ACHN (cell line): ENCODE results near the gene BGN.
A peak's percentile ranks its signal among the peaks of the same experiment; 100 is the strongest.

ENCODE experiments used
- DNase-seq: peaks from one replicate; pipeline ENCODE4 v3.0.0-alpha.2; 2015
- in situ Hi-C: cut with HindIII; loops from 2 replicates; pipeline ENCODE4 v1.10.0; 2017; ENCODE audit warnings: low sequenced_read_pairs, low pct_ligation_motif_present, low pct_unique_long_range_greater_than_20kb

Gene BGN

DNA sequence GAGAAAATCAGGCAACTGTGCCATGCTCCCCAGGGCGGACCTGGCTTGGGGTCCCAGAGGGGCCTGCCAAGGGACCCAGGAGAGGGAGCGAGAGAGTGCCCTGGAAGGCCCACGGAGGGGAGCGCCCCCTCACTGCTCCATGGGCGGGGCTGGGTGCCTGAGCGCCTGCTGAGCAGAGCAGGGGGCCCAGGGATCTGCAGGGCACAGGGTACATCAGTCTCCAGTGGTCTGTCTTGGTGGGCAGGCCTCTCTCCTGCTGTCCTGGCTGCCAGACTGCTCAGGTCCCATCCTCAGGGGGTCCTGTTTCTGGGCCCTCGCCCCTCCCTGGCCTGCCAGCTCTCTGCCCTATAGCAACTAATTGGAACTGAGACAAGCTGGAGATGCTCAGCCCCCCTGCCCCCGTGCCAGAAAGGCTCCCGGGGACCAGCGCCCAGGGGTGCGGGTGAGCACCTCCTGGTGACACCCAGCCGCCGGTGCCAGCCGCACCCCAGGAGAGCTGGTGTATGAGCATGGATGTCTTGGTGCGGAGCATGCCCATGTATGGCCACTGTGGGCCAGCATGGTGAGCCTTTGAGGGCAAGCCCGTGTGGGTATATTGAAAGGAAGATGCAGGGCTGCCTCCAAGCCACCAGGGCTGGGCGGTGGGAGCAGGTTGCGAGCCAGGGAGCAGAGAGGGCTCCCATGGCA is 1.3 kb downstream of the BGN start:
- in situ Hi-C loops: no loop called here
- no peak for DNase-seq

DNA sequence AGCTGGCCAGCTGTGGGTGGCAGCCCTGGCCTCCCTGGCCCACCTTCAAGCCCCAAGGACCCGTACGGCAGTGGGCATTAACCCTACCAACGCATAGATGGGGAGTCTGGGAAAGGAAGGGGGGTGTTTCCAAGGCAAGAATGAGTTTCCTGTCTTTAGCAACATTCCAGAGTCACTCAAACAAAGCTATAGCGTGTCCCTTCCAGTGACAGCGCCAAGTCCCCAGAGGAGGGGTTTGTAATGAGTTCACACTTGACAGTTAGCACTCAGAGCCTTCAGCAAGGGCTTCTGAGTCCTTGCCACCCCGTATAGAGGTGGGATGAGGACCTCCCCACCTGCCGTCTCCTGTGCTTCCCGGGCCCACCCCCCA is 1.8 kb downstream of the BGN start:
- DNase-seq: no peak
- in situ Hi-C loops: no loop called here

DNA sequence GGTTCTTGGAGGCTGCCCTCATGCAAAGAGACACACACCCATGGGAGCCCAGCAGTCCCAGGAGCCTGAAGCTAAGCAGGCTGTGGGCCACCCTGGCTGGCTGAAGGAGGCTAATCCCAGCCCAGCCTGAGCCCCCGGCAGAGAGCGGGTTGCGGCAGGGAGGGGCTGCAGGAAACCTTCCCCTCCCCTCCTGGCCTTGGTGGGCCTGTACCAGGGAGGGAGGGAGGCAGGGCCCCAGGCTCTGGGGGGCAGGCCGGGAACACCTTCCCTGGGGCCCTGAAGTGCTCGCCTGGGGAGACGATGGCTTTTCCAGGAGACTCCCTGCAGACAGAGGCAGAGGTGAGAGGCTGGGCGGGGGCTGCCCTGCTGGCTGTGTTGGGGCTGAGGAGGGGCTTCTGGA is 3.7 kb downstream of the BGN start:
- in situ Hi-C loops: no loop called here
- no peak for DNase-seq

DNA sequence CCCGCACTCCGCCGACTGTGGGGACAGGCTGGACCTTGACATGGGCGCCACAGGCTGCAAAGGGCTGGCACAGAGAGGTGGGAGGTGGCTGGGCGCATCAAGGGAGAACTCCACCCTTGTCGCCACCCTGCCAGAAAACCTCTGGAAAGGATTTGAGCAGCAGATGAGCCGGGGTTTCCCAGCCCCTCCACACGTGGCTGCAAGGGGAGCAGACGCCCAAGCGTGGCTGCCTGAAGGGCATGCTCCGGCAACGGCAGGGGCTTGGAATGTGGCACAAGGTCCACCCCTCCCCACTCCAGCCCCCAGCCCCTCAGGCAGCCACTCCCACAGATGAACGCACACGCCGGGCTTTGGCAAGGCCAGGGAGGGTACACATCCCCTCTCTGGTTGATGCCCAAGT is 4.6 kb downstream of the BGN start:
- in situ Hi-C loops: no loop called here
- no peak for DNase-seq

DNA sequence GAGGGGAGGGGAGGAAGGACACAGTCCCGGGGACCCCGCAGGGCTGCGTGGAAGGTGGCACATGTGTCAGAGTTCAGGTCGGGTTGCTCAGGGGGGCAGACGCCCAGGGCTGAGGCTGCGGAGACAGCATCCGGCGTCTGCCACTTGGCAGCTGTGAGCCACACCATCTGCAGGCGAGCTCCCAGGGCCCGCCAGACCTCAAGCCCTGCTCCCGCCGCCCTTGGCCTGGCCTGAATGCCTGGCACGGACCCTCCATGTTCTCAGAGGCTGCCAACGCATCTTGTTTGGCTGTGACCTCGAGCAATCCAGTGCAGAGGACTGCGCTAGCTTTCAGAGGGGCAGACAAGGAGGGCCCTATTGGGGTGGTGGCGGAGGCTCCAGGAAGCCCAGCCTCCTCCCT is 5.1 kb downstream of the BGN start:
- no peak for DNase-seq
- in situ Hi-C loops: no loop called here

DNA sequence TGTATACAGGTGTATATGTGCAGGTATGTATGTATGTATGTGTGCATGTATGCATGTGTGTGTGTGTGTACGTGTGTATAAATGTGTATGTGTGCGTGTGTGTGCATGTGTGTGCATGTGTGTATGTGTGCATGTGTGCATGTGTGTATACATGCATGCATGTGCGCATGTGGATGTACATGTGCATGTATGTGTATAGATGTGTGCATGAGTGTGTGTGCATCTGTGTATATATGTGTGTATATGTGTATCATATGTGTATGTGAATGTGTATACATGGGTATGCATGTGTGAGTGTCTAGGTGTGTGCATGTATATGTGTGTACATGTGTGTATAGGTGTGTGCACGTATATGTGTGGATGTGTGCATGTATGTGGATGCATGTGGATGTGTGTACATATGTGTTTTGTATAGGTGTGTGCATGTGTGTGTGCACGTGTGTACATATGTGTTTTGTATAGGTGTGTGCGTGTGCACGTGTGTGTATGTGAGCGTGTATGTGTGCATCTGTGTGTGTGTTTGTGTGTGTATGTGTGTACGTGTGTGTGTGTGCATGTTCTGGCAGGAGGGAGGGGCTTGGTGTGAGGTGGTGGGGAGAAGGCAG is 6.0 kb downstream of the BGN start:
- in situ Hi-C loops: no loop called here
- no peak for DNase-seq

DNA sequence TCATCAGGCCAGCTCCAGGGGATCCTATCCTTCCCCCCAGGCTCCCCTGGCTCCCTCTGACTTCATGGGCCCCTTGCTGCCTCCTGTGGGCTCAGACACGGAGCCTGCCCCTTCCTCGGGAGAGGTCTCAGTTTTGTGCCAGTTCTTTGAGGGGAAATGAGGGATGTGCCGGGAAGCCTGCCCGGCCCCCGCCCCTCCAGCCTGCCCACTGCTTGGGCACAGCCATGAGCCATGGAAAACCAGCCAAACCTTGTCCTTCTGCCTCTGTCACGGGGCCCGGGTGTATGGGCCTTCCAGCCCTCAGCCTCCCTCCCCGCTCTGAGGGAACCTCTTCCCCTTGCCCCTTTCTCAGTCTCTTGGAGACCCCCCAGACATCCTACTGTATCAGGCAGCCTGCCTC is 6.8 kb downstream of the BGN start:
- in situ Hi-C loops: no loop called here

DNA sequence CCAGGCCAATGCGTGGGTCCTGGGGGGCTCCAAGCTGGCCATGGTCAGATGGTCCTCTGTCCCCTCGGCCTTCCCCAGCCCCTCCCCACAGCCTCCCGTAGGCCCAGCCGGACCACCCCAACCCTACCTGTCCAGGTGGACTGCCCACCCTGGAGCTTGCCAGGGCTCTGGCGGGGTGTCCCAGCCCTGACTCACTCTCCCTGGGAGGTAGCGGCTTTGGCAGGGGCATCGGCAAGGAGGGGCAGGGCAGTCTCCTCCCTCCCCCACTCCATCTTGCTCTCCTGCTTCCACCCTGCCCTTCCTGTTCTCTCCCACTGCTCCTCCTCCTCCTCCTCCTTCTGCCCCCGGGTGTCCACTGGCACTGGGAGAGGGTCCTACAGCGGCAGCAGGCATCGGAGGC is 7.4 kb downstream of the BGN start:
- DNase-seq: no peak
- in situ Hi-C loops: no loop called here

More for the DNA sequence above, 6.8 kb downstream of the BGN start:
- DNase-seq: no peak

DNA sequence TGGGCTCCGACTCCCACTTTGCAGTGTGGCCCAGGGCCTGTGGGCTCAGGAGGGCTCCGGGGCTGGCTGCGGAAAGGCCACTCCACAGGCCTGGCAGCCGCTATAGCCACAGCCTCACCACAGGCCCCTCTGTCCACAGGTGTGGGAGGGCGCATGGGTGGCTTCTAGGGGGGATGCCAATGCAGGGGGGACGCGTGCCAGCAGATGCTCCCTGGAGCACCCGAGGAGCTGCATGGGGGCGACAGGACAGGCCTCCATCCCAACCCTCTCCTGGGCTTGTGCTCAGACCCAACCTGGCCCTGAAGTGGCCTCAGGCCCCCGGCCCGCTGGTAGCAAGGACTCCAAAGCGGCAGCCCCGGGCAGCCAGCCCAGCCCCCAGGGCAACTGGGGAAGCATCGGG is 8.0 kb downstream of the BGN start:
- in situ Hi-C loops: no loop called here
- no peak for DNase-seq

DNA sequence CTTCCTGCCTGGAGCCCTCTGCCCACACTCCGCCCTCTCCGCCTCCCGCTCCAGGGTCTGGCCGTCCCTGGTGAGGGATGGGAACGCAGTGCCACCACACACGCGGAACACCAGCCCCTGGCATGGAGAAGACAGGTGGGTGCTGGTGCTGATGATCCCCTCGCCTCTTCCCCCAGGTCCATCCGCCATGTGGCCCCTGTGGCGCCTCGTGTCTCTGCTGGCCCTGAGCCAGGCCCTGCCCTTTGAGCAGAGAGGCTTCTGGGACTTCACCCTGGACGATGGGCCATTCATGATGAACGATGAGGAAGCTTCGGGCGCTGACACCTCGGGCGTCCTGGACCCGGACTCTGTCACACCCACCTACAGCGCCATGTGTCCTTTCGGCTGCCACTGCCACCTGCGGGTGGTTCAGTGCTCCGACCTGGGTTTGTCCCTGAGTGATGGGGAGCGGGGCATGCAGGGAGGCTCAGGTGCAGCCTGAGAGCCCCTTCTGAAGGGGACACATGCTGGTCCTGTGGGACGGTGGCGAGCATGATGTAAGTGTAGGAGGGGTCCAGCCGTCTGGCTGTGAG is 9.8 kb downstream of the BGN start:
- no peak for DNase-seq
- in situ Hi-C loops: no loop called here

DNA sequence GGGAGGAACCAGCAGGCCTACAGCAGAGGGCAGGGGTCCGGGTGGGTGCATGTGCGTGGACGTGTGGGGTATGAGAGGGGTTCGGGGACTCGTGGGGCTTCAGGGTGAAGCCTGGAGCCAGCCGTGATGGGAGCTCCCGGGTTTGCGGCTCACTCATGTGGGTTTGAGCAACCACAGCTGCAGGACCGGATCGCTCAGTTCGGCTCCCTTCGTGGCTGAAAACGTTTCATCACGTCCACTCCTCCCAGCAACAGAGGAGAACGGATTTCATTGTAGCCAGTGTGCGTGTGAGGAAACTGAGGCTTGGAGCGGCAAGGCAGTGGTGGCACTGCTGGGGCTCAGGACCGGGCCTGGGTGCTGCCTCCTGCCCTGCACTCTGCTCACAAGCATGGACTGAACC is 10.6 kb downstream of the BGN start:
- in situ Hi-C loops: no loop called here
- no peak for DNase-seq

DNA sequence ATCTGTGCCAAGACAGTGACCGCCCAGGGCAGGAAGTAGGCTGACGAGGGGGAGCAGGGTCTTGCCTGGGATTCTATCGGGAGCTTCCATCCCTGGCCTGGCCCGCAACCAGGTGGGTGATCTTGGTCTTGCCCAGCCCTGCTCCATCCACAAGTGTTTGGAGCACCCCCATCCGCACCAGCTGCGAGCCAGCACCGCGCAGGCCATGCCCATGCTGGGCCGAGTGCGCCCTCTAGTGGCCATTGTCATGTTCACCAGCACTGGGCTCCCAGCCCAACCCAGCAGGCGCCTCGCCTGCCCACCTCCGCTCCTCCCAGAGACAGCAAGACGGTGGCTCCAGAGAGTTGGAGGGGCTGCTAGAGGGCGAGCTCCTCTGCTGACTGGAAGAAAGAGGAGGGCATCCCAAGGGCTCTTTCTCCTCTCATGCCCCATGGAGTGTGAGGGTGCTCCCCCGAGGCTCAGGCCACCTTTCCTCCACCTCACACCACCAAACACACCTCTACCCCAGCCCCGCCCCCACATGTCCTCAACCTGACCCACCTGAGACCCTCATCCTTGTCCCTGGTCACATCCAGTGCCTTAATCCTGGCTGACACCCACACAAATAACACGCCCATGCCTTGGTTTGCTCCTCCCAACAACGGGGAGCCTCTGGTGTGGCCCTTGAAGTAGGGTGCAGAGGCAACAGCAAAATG is 12.9 kb downstream of the BGN start:
- peak; percentile 59 for DNase-seq
- in situ Hi-C loops: no loop called here

DNA sequence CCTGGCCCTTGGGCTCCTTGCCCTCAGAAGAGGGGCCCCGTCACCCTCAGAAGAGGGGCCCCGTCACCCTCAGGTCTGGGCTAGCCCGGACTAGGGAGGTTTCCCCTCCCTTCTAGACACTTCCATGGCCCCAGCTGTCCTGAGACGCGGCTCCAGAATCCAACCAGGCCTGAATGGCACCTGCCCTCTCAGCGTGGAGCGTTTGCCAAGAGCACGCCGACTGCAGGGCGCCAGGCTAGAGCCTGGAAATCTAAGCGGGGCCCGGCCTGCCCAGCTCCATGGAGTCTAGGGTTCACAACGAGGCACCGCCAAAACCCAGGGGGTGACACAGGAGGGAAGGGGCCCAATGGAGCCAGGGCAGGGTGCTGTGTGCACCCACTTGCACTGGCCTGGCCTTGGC is 14.8 kb downstream of the BGN start:
- no peak for DNase-seq
- in situ Hi-C loops: no loop called here

DNA sequence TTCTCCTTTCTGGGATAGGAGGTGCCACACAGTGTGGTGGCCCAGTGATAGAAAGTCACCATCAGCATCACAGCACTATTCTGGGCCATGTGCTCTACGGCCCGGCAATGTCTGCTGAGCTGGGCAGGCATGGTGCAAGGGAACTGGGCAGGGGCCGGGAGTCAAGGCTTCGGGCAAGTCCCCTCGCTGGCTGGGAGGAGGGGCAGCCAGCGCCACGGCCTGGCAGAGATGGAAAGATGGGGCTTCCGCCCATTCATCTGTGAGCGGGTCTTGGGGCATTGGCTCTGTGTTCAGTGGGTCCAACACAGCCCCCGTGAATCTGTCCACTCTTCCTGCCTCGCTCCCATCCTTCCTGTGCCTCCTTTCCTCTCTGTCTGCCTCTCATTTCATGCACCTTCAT is 15.6 kb downstream of the BGN start:
- no peak for DNase-seq
- in situ Hi-C loops: no loop called here

DNA sequence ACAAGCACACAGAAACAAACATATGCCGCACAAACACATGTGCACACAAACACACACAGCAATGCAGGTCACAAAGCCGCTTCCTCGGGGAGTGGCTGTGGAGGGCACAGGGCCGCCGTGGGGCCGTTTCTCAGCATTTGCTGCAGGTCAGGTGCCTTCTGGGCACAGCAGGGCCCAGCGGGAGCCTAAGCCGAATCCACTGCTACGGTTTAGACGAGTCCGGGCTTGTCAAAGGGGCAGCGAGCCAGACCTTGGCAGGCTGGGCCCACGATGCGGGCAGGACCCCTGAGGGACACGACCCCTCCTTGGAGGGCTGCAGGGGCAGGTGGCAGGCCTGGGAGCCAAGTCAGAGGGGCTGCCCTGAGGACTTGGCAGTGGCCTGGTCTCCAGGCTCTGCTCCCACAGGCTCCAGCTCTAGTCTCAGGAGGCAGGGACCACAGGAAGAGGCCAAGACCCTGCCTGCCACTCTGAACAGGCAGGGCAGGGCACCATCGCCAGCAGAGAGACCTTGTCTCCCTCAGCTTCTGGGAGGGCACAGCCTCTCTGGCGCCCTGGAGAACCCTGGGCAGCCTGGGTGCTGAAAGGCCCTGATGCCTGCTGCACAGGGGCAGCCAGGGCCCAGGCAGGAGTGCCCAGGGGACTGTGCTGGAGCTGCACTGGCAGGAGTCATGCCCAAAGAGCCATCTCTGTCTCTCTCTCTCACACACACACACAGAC is 17.2 kb downstream of the BGN start:
- in situ Hi-C loops: no loop called here
- no peak for DNase-seq

DNA sequence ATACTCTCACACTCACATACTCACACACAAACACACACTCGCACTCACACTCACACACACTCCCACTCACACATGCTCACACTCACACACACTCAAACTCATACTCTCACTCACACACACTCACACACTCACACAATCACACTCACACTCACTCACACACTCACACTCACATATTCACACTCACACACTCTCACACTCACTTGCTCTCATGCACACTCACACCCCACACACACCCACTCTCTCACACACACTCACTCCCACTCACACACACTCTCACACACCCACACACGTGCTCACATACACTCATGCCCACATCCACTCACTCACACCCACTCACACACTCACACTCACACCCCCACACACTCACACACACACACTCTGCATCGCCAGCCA is 17.7 kb downstream of the BGN start:
- no peak for DNase-seq
- in situ Hi-C loops: no loop called here

DNA sequence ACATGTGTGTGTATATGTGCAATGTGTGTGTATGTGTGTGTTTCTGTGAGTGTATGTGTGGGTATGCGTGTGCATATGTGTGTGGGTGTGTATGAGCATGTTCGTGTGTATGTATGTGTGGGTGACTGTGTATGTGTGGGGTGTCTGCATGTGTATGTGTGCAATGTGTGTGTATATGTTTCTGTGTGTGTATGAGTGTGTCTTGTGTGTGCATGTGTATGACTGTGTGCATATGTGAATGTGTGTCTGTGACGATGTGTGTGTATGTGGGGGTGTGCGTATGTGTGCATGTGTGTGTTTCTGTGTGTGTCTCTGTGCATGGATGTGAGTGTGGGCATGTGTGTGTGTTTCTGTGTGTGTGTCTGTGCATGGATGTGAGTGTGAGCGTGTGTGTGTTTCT is 18.5 kb downstream of the BGN start:
- DNase-seq: no peak
- in situ Hi-C loops: no loop called here

DNA sequence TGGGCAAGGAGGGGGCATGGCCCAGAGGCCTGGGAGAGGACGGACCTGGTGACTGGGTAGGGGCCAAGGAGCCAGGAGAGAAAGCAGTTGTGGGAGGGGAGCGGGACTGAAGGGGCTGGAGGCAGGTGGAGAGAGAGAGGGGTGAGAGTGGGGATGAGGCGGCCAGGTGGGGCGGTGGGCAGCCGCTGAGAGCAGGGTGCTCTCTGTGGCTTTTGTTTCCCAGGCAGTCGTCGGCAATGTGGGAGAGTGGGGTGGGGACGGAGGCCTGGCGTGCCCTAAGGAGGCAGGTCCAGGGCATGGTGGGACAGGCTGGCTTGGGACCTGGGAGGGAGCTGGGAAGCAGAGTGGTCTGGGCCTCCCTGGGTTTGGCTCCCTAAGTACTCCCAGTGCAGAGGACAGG is 19.5 kb downstream of the BGN start:
- in situ Hi-C loops: no loop called here
- no peak for DNase-seq

DNA sequence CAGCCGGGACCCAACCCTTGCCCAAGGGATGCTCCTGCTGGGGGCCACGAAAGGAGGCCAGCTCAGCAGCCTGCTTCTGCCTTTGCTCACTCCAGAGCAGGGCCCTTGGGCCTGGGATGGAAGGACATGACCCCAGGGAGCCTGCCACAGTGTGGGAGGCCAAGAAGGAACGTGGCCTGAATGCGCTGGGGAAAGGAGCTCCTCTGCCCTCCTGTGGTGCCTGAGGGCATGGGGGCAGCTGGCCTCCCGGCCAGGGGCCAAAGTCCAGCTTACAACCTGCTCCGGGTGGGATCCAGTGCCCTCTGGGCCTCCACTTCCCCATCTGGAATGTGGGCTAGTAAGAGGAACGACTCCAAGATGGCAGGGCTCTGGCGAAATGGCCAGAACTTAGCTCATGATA is 20.7 kb downstream of the BGN start:
- DNase-seq: no peak
- in situ Hi-C loops: no loop called here
